SH-SY5Y (cell line): ENCODE data around the gene KCTD1.

Experiments
- GATA2 ChIP-seq: IDR thresholded peaks from 2 replicates; pipeline ENCODE4 v1.6.1; 2011; ENCODE audit warnings: mild to moderate bottlenecking, low read depth, low read length
- GATA3 ChIP-seq: IDR thresholded peaks from 2 replicates; pipeline ENCODE4 v1.6.1; 2011; ENCODE audit warnings: low read depth, mild to moderate bottlenecking, low read length, moderate library complexity

- TF ChIP-seq GATA2: no peak
- no peak for TF ChIP-seq GATA3
Measured at GRCh38 chr18:26556573-26556972, 8.2 kb upstream of the KCTD1 start.
